ENCODE data around the gene HPD. TPM values are rescaled to one million over a fixed set of nuclear protein-coding genes. Genes with fewer than 3 reads are reported as not detected.
A peak's percentile ranks its signal among the peaks of the same experiment; 100 is the strongest.

HPD gene
- polyA plus RNA-seq, 1 of the 3 experiments (the other 2 are of a cell fraction), result 1.9 TPM

GRCh38 chr12:121795034-121795968, 63.4 kb downstream of the HPD start:
- peak overlapping the region in 1 of 2 experiments; percentile 61; a peak in 2 of 4 replicates for H3K4me3 ChIP-seq (ENCODE audit: low read depth in 2 of 2, low read length in 1 of 2)
- peaks cover 43% of the 10 kb centered on the region for H3K79me2 ChIP-seq (ENCODE audit: insufficient read depth)
- H2AFZ ChIP-seq (ENCODE audit: low read depth), result no peak overlapping the region
- H3K9ac ChIP-seq, result peak overlapping the region; percentile 48; the same call in 1 of the 2 replicates
- no peaks in the 10 kb centered on the region for H3K9me3 ChIP-seq
- H3K27ac ChIP-seq (ENCODE audit: low read depth in 2 of 2, low read length in 1 of 2), result peak overlapping the region; percentile 82 to 99
- peak; percentile 93 for TF ChIP-seq RAD21 (IDR thresholded peaks at IDR 0.05; ENCODE audit: low read length)
- peak; percentile 86 for TF ChIP-seq SMC3 (IDR thresholded peaks at IDR 0.05; ENCODE audit: low read depth, low read length)
- no peak for TF ChIP-seq EZH2phosphoT487 (IDR thresholded peaks at IDR 0.05; ENCODE audit: borderline replicate concordance, low read depth)
- no peak for TF ChIP-seq GABPA (IDR thresholded peaks at IDR 0.05; ENCODE audit: low read depth)
- no peak; the same call in 1 of the 2 replicates for TF ChIP-seq NFIC (IDR thresholded peaks at IDR 0.05; ENCODE audit: borderline replicate concordance)
- TF ChIP-seq MXI1 (IDR thresholded peaks at IDR 0.05; ENCODE audit: low read depth, low read length), result peak; percentile 40; the same call in 1 of the 2 replicates
- TF ChIP-seq MAX (IDR thresholded peaks at IDR 0.05; ENCODE audit: low read depth), result peak; percentile 47; the same call in 1 of the 2 replicates
- TF ChIP-seq CTCF (IDR thresholded peaks at IDR 0.05), result peak; percentile 93
- 0 out of 2 replicates have a peak, but pooled peaks have one; percentile 39 for TF ChIP-seq SIN3A (IDR thresholded peaks at IDR 0.05; ENCODE audit: borderline replicate concordance, low read depth, low read length)
- TF ChIP-seq CHD2 (IDR thresholded peaks at IDR 0.05; ENCODE audit: low read length, partially characterized antibody), result no peak
- no peak for TF ChIP-seq ZBTB33 (IDR thresholded peaks at IDR 0.05; ENCODE audit: borderline replicate concordance, low read depth)
- no peaks in the 10 kb centered on the region; the same call in 1 of the 2 replicates for H4K20me1 ChIP-seq (ENCODE audit: insufficient read depth)
- no peaks in the 10 kb centered on the region for H3K27me3 ChIP-seq (ENCODE audit: insufficient read depth)
- WGBS (ENCODE audit: low lambda C conversion rate), result 62% methylated on average over 5 of the region's 15 CpGs
- H3K9me2 ChIP-seq, result no peaks in the 10 kb centered on the region
- ChIA-PET POLR2A (interaction anchor here (1.0 to 7.0 kb wide), 8 partner anchors 8 to 93 kb away, joined by 3 to 79 read pairs (median 8); partner anchors contain the start of genes PSMD9, SETD1B and TMEM120B), CTCF (interaction anchor here (0.6 to 16.0 kb wide), 59 partner anchors 14 to 1176 kb away, joined by 3 to 675 read pairs (median 6); partner anchors contain the start of genes BCL7A, PSMD9, SETD1B and TMEM120B)
- H3K4me1 ChIP-seq (ENCODE audit: control insufficient read depth in 1 of 2, insufficient read depth in 2 of 2, low read depth in 1 of 2, low read length in 1 of 2), result peaks cover 40 to 67% of the 10 kb centered on the region in 2 experiments
- peak overlapping the region; percentile 94 for H3K4me2 ChIP-seq
- H3K36me3 ChIP-seq (replicated peaks in 1 of 2; ENCODE audit: control insufficient read depth in 1 of 2, insufficient read depth in 2 of 2, low read length in 1 of 2), result peaks cover 8 to 11% of the 10 kb centered on the region in 2 experiments
- H3F3A ChIP-seq (replicated peaks; ENCODE audit: insufficient read depth), result peaks cover 43% of the 10 kb centered on the region
- peak; percentile 86 for DNase-seq
